Stimulated activated CD4-positive, alpha-beta T cell treated with anti-CD3 and anti-CD28 coated beads, Interleukin-12 subunit alpha, Interleukin-12 subunit beta, amount 100 ng/mL, for 48 hours (primary cell): Measurements from ENCODE around the gene NFKB2.

ENCODE experiments used
- DNase-seq, 3 donors: peaks; one replicate each; pipeline ENCODE4 v3.0.0-alpha.2; 2020; ENCODE audit warnings: low read depth in 2 of 3, low spot score in 1 of 3

The NFKB2 gene

GRCh38 chr10:102394079-102394800 lies 1.3 kb upstream of the NFKB2 start:
- DNase-seq, result peak; percentile 97 to 98 (median 97)

- peak; percentile 44 to 56 (median 48) for DNase-seq
Measured at GRCh38 chr10:102394801-102395399, 605 bp upstream of the NFKB2 start.

- no peak for DNase-seq
Measured at GRCh38 chr10:102396317-102396650, 779 bp downstream of the NFKB2 start.

GRCh38 chr10:102396730-102397151 lies 1.2 kb downstream of the NFKB2 start:
- no peak for DNase-seq

GRCh38 chr10:102397222-102398171 lies 2.0 kb downstream of the NFKB2 start:
- no peak for DNase-seq

- no peak for DNase-seq
Measured at GRCh38 chr10:102398172-102399020, 2.9 kb downstream of the NFKB2 start.

- DNase-seq, result peak; percentile 78 to 85 (median 80)
Measured at GRCh38 chr10:102399217-102400021, 3.9 kb downstream of the NFKB2 start.

GRCh38 chr10:102400076-102400475 lies 4.6 kb downstream of the NFKB2 start:
- no peak for DNase-seq

GRCh38 chr10:102400598-102401341 lies 5.3 kb downstream of the NFKB2 start:
- DNase-seq, result no peak

- no peak for DNase-seq
Measured at GRCh38 chr10:102401342-102401654, 5.8 kb downstream of the NFKB2 start.

- no peak for DNase-seq
Measured at GRCh38 chr10:102401735-102402511, 6.4 kb downstream of the NFKB2 start.

- DNase-seq, result no peak
Measured at GRCh38 chr10:102402512-102402896, 7.0 kb downstream of the NFKB2 start.

- DNase-seq, result no peak
Measured at GRCh38 chr10:102403115-102403514, 7.6 kb downstream of the NFKB2 start.

GRCh38 chr10:102404361-102405107 lies 9.0 kb downstream of the NFKB2 start:
- DNase-seq, result no peak

GRCh38 chr10:102405108-102405571 lies 9.6 kb downstream of the NFKB2 start:
- no peak for DNase-seq

- DNase-seq, result no peak
Measured at GRCh38 chr10:102405632-102406031, 10.1 kb downstream of the NFKB2 start.

GRCh38 chr10:102406815-102407214 lies 11.3 kb downstream of the NFKB2 start:
- no peak for DNase-seq
